Measurements from ENCODE around the gene GNMT. TPM values are rescaled to one million over a fixed set of nuclear protein-coding genes. Genes with fewer than 3 reads are reported as not detected.

GNMT gene
- total and polyA plus RNA-seq, 2 donors (not counting 1 experiment from before 2014, with no cell fraction given), result 2.0 to 5.9 TPM

DNA sequence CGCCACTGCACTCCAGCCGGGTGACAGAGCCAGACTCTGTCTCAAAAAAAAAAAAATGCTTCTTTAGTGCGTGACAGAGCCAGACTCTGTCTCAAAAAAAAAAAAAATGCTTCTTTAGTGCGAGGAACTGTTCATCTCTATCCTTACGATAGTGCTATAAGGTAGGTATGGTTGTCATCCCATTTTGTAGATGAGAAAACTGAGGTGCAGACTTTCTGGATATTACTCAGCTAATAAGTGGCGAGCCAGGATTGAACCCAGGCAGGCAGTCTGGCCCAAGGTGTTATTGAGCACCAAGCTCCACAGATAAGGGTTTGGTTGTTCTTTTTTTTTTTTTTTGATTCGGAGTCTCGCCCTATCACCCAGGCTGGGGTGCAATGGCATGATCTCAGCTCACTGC lies 41.3 kb downstream of the GNMT start:
- H3K4me2 ChIP-seq (replicated peaks; ENCODE audit: low read depth, low read length, poor library complexity, severe bottlenecking), result no peak overlapping the region
- Mint-ChIP-seq H3K27ac (no peak overlapping the region), H3K27me3 (no peaks in the 10 kb centered on the region), H3K9me3 (ENCODE audit: insufficient read depth) (no peaks in the 10 kb centered on the region), H3K4me3 (no peak overlapping the region), H3K4me1 (no peaks in the 10 kb centered on the region)
- no peaks in the 10 kb centered on the region for H3K9me3 ChIP-seq (ENCODE audit: control extremely low read depth in 1 of 3, control insufficient read depth in 2 of 3, insufficient read depth in 1 of 3, low read length in 2 of 3)
- TF ChIP-seq EZH2 (IDR thresholded peaks at IDR 0.05; ENCODE audit: borderline replicate concordance, insufficient read depth, low read depth, low read length, poor library complexity, severe bottlenecking), result no peak
- no peak overlapping the region for H2AFZ ChIP-seq (ENCODE audit: insufficient read depth, low read depth, low read length, poor library complexity, severe bottlenecking)
- no peaks in the 10 kb centered on the region for H4K20me1 ChIP-seq (ENCODE audit: control insufficient read depth, insufficient read depth, low read length, poor library complexity, severe bottlenecking)
- no peak overlapping the region for H3K4me3 ChIP-seq (ENCODE audit: control extremely low read depth in 1 of 5, extremely low read depth in 1 of 5, insufficient read depth in 1 of 5, low read depth in 2 of 5, low read length in 4 of 5)
- intact Hi-C loops (cut with micrococcal nuclease), result no loop called here
- ChIA-PET POLR2A (no interaction called here), CTCF (no interaction called here)
- H3K79me2 ChIP-seq (ENCODE audit: control insufficient read depth, insufficient read depth, low read length), result peaks cover 38% of the 10 kb centered on the region
- no peak overlapping the region for H3K9ac ChIP-seq (ENCODE audit: low read length)
- no peak overlapping the region for H3K27ac ChIP-seq (ENCODE audit: low read length in 2 of 2)
- no peaks in the 10 kb centered on the region for H3K27me3 ChIP-seq (replicated peaks in 1 of 4; ENCODE audit: control extremely low read depth in 1 of 4, control insufficient read depth in 3 of 4, insufficient read depth in 4 of 4, low read length in 3 of 4)
- H3K36me3 ChIP-seq (replicated peaks in 1 of 2; ENCODE audit: control extremely low read depth in 1 of 2, control insufficient read depth in 1 of 2, extremely low read depth in 1 of 2, insufficient read depth in 2 of 2, low read length in 1 of 2), result peaks cover 0 to 9% of the 10 kb centered on the region in 2 experiments
- DNase-seq, result no peak
- no peak for ATAC-seq (ENCODE audit: low read depth)
- WGBS (ENCODE audit: insufficient coverage), result 97% methylated on average over 7 of the region's 8 CpGs
- no peaks in the 10 kb centered on the region for H3K4me1 ChIP-seq (ENCODE audit: control insufficient read depth in 2 of 2, insufficient read depth in 2 of 2, low read length in 2 of 2)

DNA sequence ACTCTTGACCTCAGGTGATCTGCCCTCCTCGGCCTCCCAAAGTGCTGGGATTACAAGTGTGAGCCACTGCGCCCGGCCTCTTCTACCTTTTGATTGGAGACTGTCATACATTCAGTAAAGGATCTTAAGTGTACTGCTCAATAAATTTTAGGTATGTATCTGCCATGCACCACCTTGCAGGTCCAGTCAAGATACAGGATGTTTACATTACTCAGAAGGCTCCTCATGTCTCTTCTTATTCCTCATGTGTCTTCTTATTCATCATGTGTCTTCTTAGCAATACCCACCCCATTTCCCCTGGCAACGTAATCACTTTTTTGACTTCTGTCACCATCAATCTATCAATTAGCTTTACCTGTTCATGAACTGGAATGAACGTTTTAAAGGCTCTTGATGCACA lies 45.3 kb downstream of the GNMT start:
- ChIA-PET CTCF (interaction anchor here (0.6 to 0.7 kb wide), 2 partner anchors 8 to 186 kb away, joined by 3 to 4 read pairs; no protein-coding TSS in a partner anchor), POLR2A (no interaction called here)
- Mint-ChIP-seq H3K9me3 (ENCODE audit: insufficient read depth) (no peaks in the 10 kb centered on the region), H3K4me1 (peaks cover 9% of the 10 kb centered on the region), H3K27ac (no peak overlapping the region), H3K27me3 (no peaks in the 10 kb centered on the region), H3K4me3 (no peak overlapping the region)
- peaks cover 0 to 10% of the 10 kb centered on the region in 2 donors for H3K4me1 ChIP-seq (ENCODE audit: control insufficient read depth in 2 of 2, insufficient read depth in 2 of 2, low read length in 2 of 2)
- no peak overlapping the region for H3K4me2 ChIP-seq (replicated peaks; ENCODE audit: low read depth, low read length, poor library complexity, severe bottlenecking)
- peaks cover 41% of the 10 kb centered on the region for H3K79me2 ChIP-seq (ENCODE audit: control insufficient read depth, insufficient read depth, low read length)
- H3K9ac ChIP-seq (ENCODE audit: low read length), result no peak overlapping the region
- no peak overlapping the region for H3K4me3 ChIP-seq (ENCODE audit: control extremely low read depth in 1 of 5, extremely low read depth in 1 of 5, insufficient read depth in 1 of 5, low read depth in 2 of 5, low read length in 4 of 5)
- no peaks in the 10 kb centered on the region for H4K20me1 ChIP-seq (ENCODE audit: control insufficient read depth, insufficient read depth, low read length, poor library complexity, severe bottlenecking)
- DNase-seq, result no peak
- ATAC-seq (ENCODE audit: low read depth), result no peak
- no peaks in the 10 kb centered on the region for H3K27me3 ChIP-seq (replicated peaks in 1 of 4; ENCODE audit: control extremely low read depth in 1 of 4, control insufficient read depth in 3 of 4, insufficient read depth in 4 of 4, low read length in 3 of 4)
- intact Hi-C loops (cut with micrococcal nuclease), result loop anchor here (5.0 kb wide), 1 partner anchor 136 kb away; no protein-coding TSS in a partner anchor
- WGBS (ENCODE audit: insufficient coverage), result 98% methylated on average over 3 of the region's 5 CpGs
- peaks cover 1 to 41% of the 10 kb centered on the region in 2 experiments for H3K36me3 ChIP-seq (replicated peaks in 1 of 2; ENCODE audit: control extremely low read depth in 1 of 2, control insufficient read depth in 1 of 2, extremely low read depth in 1 of 2, insufficient read depth in 2 of 2, low read length in 1 of 2)
- H2AFZ ChIP-seq (ENCODE audit: insufficient read depth, low read depth, low read length, poor library complexity, severe bottlenecking), result no peak overlapping the region
- H3K9me3 ChIP-seq (ENCODE audit: control extremely low read depth in 1 of 3, control insufficient read depth in 2 of 3, insufficient read depth in 1 of 3, low read length in 2 of 3), result no peaks in the 10 kb centered on the region
- H3K27ac ChIP-seq (ENCODE audit: low read length in 2 of 2), result no peak overlapping the region
- TF ChIP-seq EZH2 (IDR thresholded peaks at IDR 0.05; ENCODE audit: borderline replicate concordance, insufficient read depth, low read depth, low read length, poor library complexity, severe bottlenecking), result no peak
- TF ChIP-seq, protein P1, sequence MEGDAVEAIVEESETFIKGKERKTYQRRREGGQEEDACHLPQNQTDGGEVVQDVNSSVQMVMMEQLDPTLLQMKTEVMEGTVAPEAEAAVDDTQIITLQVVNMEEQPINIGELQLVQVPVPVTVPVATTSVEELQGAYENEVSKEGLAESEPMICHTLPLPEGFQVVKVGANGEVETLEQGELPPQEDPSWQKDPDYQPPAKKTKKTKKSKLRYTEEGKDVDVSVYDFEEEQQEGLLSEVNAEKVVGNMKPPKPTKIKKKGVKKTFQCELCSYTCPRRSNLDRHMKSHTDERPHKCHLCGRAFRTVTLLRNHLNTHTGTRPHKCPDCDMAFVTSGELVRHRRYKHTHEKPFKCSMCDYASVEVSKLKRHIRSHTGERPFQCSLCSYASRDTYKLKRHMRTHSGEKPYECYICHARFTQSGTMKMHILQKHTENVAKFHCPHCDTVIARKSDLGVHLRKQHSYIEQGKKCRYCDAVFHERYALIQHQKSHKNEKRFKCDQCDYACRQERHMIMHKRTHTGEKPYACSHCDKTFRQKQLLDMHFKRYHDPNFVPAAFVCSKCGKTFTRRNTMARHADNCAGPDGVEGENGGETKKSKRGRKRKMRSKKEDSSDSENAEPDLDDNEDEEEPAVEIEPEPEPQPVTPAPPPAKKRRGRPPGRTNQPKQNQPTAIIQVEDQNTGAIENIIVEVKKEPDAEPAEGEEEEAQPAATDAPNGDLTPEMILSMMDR (IDR thresholded peaks at IDR 0.05), result no peak
